Measurements from ENCODE around the gene NOP9. TPM values are rescaled to one million over a fixed set of nuclear protein-coding genes. Genes with fewer than 3 reads are reported as not detected.

The NOP9 gene
- total and polyA plus RNA-seq, 9 of the 15 experiments (the other 6 are each of a cell fraction or from before 2014, with no cell fraction given): 1.0 to 27.9 (median 15.1) TPM

DNA sequence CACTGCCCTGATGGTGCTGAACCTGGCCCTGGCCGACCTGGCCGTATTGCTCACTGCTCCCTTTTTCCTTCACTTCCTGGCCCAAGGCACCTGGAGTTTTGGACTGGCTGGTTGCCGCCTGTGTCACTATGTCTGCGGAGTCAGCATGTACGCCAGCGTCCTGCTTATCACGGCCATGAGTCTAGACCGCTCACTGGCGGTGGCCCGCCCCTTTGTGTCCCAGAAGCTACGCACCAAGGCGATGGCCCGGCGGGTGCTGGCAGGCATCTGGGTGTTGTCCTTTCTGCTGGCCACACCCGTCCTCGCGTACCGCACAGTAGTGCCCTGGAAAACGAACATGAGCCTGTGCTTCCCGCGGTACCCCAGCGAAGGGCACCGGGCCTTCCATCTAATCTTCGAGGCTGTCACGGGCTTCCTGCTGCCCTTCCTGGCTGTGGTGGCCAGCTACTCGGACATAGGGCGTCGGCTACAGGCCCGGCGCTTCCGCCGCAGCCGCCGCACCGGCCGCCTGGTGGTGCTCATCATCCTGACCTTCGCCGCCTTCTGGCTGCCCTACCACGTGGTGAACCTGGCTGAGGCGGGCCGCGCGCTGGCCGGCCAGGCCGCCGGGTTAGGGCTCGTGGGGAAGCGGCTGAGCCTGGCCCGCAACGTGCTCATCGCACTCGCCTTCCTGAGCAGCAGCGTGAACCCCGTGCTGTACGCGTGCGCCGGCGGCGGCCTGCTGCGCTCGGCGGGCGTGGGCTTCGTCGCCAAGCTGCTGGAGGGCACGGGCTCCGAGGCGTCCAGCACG, 16.4 kb downstream of the NOP9 start (continued):
- TF ChIP-seq MAX (CRISPR knock-in tag; IDR thresholded peaks at IDR 0.05) (peak; percentile 98), E2F6 (IDR thresholded peaks at IDR 0.05; ENCODE audit: borderline replicate concordance in 1 of 2, extremely low read depth in 1 of 2, insufficient read depth in 1 of 2, insufficient read length in 1 of 2, low read depth in 1 of 2, low read length in 1 of 2, poor library complexity in 1 of 2, severe bottlenecking in 1 of 2) (peak; percentile 91 to 96), FOXP1 (CRISPR knock-in tag; IDR thresholded peaks at IDR 0.05) (peak; percentile 59; the same call in 1 of the 2 replicates), NR3C1 (CRISPR knock-in tag; IDR thresholded peaks at IDR 0.05) (peak; percentile 96), SRSF9 (IDR thresholded peaks at IDR 0.05; ENCODE audit: borderline replicate concordance, low read depth, low read length) (no peak), KAT2B (IDR thresholded peaks at IDR 0.05; ENCODE audit: low read depth, low read length) (no peak), MAFK (IDR thresholded peaks at IDR 0.05; ENCODE audit: low read length) (peak; percentile 34; the same call in 1 of the 2 replicates), ETV5 (CRISPR knock-in tag; IDR thresholded peaks at IDR 0.05; ENCODE audit: low read depth) (peak; percentile 92)
- TF ChIP-seq, protein P1, sequence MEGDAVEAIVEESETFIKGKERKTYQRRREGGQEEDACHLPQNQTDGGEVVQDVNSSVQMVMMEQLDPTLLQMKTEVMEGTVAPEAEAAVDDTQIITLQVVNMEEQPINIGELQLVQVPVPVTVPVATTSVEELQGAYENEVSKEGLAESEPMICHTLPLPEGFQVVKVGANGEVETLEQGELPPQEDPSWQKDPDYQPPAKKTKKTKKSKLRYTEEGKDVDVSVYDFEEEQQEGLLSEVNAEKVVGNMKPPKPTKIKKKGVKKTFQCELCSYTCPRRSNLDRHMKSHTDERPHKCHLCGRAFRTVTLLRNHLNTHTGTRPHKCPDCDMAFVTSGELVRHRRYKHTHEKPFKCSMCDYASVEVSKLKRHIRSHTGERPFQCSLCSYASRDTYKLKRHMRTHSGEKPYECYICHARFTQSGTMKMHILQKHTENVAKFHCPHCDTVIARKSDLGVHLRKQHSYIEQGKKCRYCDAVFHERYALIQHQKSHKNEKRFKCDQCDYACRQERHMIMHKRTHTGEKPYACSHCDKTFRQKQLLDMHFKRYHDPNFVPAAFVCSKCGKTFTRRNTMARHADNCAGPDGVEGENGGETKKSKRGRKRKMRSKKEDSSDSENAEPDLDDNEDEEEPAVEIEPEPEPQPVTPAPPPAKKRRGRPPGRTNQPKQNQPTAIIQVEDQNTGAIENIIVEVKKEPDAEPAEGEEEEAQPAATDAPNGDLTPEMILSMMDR (IDR thresholded peaks at IDR 0.05 in 2 of 3, conservative IDR thresholded peaks at IDR 0.05 in 1 of 3; ENCODE audit: insufficient read depth in 2 of 3, low read depth in 1 of 3, low read length in 3 of 3): peak; percentile 18 to 36 (median 19); a peak in 3 of 6 replicates
- TF ChIP-seq, protein P2, sequence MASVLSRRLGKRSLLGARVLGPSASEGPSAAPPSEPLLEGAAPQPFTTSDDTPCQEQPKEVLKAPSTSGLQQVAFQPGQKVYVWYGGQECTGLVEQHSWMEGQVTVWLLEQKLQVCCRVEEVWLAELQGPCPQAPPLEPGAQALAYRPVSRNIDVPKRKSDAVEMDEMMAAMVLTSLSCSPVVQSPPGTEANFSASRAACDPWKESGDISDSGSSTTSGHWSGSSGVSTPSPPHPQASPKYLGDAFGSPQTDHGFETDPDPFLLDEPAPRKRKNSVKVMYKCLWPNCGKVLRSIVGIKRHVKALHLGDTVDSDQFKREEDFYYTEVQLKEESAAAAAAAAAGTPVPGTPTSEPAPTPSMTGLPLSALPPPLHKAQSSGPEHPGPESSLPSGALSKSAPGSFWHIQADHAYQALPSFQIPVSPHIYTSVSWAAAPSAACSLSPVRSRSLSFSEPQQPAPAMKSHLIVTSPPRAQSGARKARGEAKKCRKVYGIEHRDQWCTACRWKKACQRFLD (CRISPR knock-in tag; IDR thresholded peaks at IDR 0.05): 0 out of 2 replicates have a peak, but pooled peaks have one; percentile 35
- TF ChIP-seq, protein P3, sequence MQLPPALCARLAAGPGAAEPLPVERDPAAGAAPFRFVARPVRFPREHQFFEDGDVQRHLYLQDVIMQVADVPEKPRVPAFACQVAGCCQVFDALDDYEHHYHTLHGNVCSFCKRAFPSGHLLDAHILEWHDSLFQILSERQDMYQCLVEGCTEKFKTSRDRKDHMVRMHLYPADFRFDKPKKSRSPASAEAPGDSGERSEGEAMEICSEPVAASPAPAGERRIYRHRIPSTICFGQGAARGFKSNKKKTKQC (CRISPR knock-in tag; IDR thresholded peaks at IDR 0.05): peak; percentile 97
